Smooth muscle cell (in vitro differentiated cells): ENCODE measurements around the gene GOLPH3. TPM values are rescaled to one million over a fixed set of nuclear protein-coding genes. Genes with fewer than 3 reads are reported as not detected.

Experiments
- DNase-seq: peaks from one replicate; lab custom pipeline; 2025; ENCODE audit not compliant: unreplicated experiment; lab: John Stamatoyannopoulos, UW
- H2AFZ ChIP-seq: fragments of 200-600 bp; sonication (generic); 2 replicates; pipeline ENCODE4 v1.6.0; 2016; ENCODE audit warnings: antibody characterized with exemption, low read depth, mild to moderate bottlenecking
- H3F3A ChIP-seq: fragments of 200-600 bp; sonication (generic); 2 replicates; pipeline ENCODE4 v1.6.0; 2017; ENCODE audit warnings: antibody characterized with exemption, low read depth
- H3K27ac ChIP-seq: fragments of 200-600 bp; sonication (generic); 2 replicates; pipeline ENCODE4 v1.5.1; 2016; ENCODE audit warnings: low read depth, mild to moderate bottlenecking
- H3K27me3 ChIP-seq: fragments of 200-600 bp; sonication (generic); 2 replicates; pipeline ENCODE4 v1.6.1; 2016; ENCODE audit warnings: low read depth, mild to moderate bottlenecking
- H3K36me3 ChIP-seq: fragments of 200-600 bp; sonication (generic); 2 replicates; pipeline ENCODE4 v1.5.1; 2016; ENCODE audit warnings: low read depth
- H3K4me1 ChIP-seq: fragments of 200-600 bp; sonication (generic); 2 replicates; pipeline ENCODE4 v1.5.1; 2016; ENCODE audit warnings: low read depth
- H3K4me2 ChIP-seq: fragments of 200-600 bp; sonication (generic); 2 replicates; pipeline ENCODE4 v1.6.0; 2016; ENCODE audit warnings: mild to moderate bottlenecking
- H3K4me3 ChIP-seq: fragments of 200-600 bp; sonication (generic); 2 replicates; pipeline ENCODE4 v1.5.1; 2016; ENCODE audit warnings: mild to moderate bottlenecking
- H3K79me2 ChIP-seq: fragments of 200-600 bp; sonication (generic); 2 replicates; pipeline ENCODE4 v1.6.0; 2016; ENCODE audit warnings: low read depth, mild to moderate bottlenecking
- H3K9ac ChIP-seq: fragments of 200-600 bp; sonication (generic); 2 replicates; pipeline ENCODE4 v1.6.0; 2016; ENCODE audit warnings: low read depth
- H3K9me3 ChIP-seq: fragments of 200-600 bp; sonication (generic); replicated peaks from 2 replicates; pipeline ENCODE4 v1.5.1; 2016; ENCODE audit warnings: low read depth
- H4K20me1 ChIP-seq: fragments of 200-600 bp; sonication (generic); 2 replicates; pipeline ENCODE4 v1.6.0; 2016; ENCODE audit warnings: low read depth
- CTCF ChIP-seq: fragments of 200-600 bp; sonication (generic); IDR thresholded peaks from 2 replicates; pipeline ENCODE4 v1.5.1; 2017; ENCODE audit warnings: borderline replicate concordance, mild to moderate bottlenecking, antibody characterized with exemption; ENCODE audit not compliant: insufficient read depth, poor library complexity, severe bottlenecking
- WGBS: methylation state at CpG from one replicate; pipeline ENCODE4 v1.1.7; 2016; ENCODE audit warnings: low lambda C conversion rate; 5-methylcytosine and 5-hydroxymethylcytosine counted together
- polyA plus RNA-seq: library from polyadenylated mRNA; unstranded; fragments of >200 nt; fragmentation: Nextera tagmentation; extraction: Ambion mirVana; gene quantifications from 2 replicates; pipeline ENCODE4 v1.2.1, GENCODE V29; 2016
- total RNA-seq: library from RNA; depleted of rRNA; stranded (reverse); fragments of >200 nt; gene quantifications from 2 replicates; pipeline ENCODE4 v1.2.3, GENCODE V29; 2014

Gene GOLPH3
- total and polyA plus RNA-seq, 2 experiments from 2014 or later = 95.3 to 108 TPM

- no peak for DNase-seq
- peaks cover 83% of the 10 kb centered on the region for H4K20me1 ChIP-seq
- H3K9me3 ChIP-seq = no peaks in the 10 kb centered on the region
- H3K27ac ChIP-seq = peak overlapping the region; percentile 65
- no peaks in the 10 kb centered on the region for H3F3A ChIP-seq
- no peak overlapping the region for H3K9ac ChIP-seq
- WGBS = 71% methylated on average over 7 of the region's 7 CpGs
- H2AFZ ChIP-seq = no peak overlapping the region
- no peak for TF ChIP-seq CTCF
- H3K4me3 ChIP-seq = no peak overlapping the region
- peaks cover 81% of the 10 kb centered on the region for H3K79me2 ChIP-seq
- peak overlapping the region; percentile 39 for H3K4me2 ChIP-seq
- no peaks in the 10 kb centered on the region for H3K4me1 ChIP-seq
- peaks cover 9% of the 10 kb centered on the region for H3K36me3 ChIP-seq
- no peaks in the 10 kb centered on the region for H3K27me3 ChIP-seq
Observed at GRCh38 chr5:32138839-32139493, 35.2 kb downstream of the GOLPH3 start.

GRCh38 chr5:32136342-32136741 is 37.8 kb downstream of the GOLPH3 start:
- Histone ChIP-seq H3K79me2 (peaks cover 98% of the 10 kb centered on the region), H3K9ac (no peak overlapping the region), H4K20me1 (peaks cover 100% of the 10 kb centered on the region), H2AFZ (no peak overlapping the region), H3K9me3 (no peaks in the 10 kb centered on the region), H3K27me3 (no peaks in the 10 kb centered on the region), H3K36me3 (peaks cover 13% of the 10 kb centered on the region), H3K4me1 (no peaks in the 10 kb centered on the region), H3K27ac (no peak overlapping the region), H3K4me3 (no peak overlapping the region), H3F3A (no peaks in the 10 kb centered on the region), H3K4me2 (no peak overlapping the region)
- 78% methylated on average over 7 of the region's 7 CpGs for WGBS
- no peak for TF ChIP-seq CTCF
- DNase-seq = no peak

- no peak overlapping the region for H3K4me3 ChIP-seq
- H3K9ac ChIP-seq = no peak overlapping the region
- 96% methylated on average over 1 of the region's 1 CpG for WGBS
- no peak for DNase-seq
- H2AFZ ChIP-seq = no peak overlapping the region
- H3K4me2 ChIP-seq = no peak overlapping the region
- H3K9me3 ChIP-seq = no peaks in the 10 kb centered on the region
- H3K27ac ChIP-seq = no peak overlapping the region
- no peaks in the 10 kb centered on the region for H3F3A ChIP-seq
- peaks cover 100% of the 10 kb centered on the region for H4K20me1 ChIP-seq
- peaks cover 13% of the 10 kb centered on the region for H3K36me3 ChIP-seq
- no peaks in the 10 kb centered on the region for H3K27me3 ChIP-seq
- H3K79me2 ChIP-seq = peaks cover 98% of the 10 kb centered on the region
- no peaks in the 10 kb centered on the region for H3K4me1 ChIP-seq
- TF ChIP-seq CTCF = no peak
Observed at GRCh38 chr5:32135086-32135485, 39.0 kb downstream of the GOLPH3 start.

GRCh38 chr5:32132757-32133156 is 41.4 kb downstream of the GOLPH3 start:
- H4K20me1 ChIP-seq = peaks cover 100% of the 10 kb centered on the region
- H3F3A ChIP-seq = no peaks in the 10 kb centered on the region
- H3K27me3 ChIP-seq = no peaks in the 10 kb centered on the region
- H3K9ac ChIP-seq = no peak overlapping the region
- peak overlapping the region; percentile 15 for H3K27ac ChIP-seq
- H3K36me3 ChIP-seq = peaks cover 13% of the 10 kb centered on the region
- H3K4me1 ChIP-seq = no peaks in the 10 kb centered on the region
- H2AFZ ChIP-seq = no peak overlapping the region
- peaks cover 96% of the 10 kb centered on the region for H3K79me2 ChIP-seq
- no peaks in the 10 kb centered on the region for H3K9me3 ChIP-seq
- H3K4me2 ChIP-seq = no peak overlapping the region
- H3K4me3 ChIP-seq = no peak overlapping the region
- DNase-seq = no peak
- TF ChIP-seq CTCF = no peak
